NCI-H748 (cell line): ENCODE results near the gene POMT1.

ENCODE experiments used
- DNase-seq: peaks from one replicate; lab custom pipeline; 2025; ENCODE audit not compliant: unreplicated experiment; lab: John Stamatoyannopoulos, UW

The POMT1 gene

DNA sequence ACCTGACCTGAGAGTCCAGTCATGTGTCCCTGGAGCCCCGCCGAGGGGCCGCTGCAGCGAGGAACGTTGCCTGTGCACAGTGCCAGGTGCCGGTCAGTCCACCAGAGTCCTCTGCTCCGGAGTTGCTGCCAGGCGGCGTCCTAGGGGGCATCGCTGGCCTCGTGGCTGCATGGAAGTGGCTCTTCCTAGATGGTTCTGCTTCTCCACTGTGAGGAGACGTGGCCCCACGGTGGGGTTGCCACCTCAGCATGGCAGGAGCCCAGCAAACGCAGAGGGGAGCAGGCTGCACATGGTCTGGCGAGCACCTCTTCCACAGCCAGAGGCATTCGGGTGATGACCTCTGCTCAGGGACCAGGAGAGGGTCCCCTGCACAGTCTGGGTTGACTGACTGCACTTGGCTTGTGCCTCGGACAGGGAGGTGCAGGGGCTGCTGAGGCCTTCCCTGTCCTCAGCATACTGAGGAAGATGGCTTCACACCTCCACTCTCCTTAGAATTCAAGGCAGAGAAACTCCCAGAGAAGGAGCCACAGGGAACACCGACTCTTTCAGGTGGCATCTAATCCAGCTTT lies 25.9 kb upstream of the POMT1 start:
- no peak for DNase-seq

DNA sequence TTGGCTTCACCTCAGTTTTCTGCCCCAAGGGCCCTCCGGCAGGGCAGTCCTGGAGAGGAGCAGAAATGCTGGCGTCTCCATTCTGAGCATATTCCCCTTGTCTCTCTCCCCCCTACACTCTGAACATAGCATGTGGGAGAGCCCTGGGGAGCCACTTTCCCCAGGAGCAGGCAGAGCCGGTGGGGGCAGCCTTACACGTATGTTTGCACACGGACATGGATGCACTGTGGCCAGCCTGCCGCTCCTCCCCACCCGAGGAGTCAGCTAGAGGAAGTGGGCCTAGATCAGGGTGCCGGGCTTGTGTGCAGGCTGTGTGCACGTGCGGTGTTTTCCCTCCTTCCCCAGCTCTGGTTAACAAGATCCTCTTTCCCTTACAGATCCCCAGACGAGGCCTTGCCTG lies 25.4 kb upstream of the POMT1 start:
- DNase-seq: no peak

DNA sequence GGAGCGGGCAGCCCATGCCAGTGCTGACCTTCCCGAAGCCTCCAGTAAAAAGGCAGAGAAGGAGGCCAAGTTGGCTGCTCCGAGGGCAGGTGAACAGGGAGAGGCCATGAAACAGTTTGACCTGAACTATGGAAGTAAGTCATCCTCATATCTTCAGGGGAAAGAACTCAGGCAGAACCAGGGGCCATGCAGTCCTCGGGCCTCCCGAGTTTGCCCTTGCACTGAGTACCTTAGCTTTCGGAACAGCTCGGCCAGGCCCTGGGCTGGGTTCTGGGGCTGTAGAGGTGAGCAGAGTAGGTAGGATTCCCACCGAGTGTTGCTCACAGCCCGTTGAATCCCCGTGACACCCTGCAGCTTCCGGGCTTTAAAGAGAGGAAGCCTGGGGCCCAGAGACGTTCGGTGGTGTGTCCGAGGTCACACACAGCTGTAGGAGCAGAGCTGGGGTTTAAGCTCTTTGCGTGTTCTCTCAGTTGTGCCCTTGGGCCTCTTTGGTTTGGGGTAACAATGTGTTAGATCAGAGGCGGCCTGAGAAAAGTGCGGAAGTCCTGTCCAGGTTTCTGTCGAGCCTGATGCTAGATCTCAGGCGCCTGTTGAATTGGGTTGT lies 24.8 kb upstream of the POMT1 start:
- DNase-seq: no peak

DNA sequence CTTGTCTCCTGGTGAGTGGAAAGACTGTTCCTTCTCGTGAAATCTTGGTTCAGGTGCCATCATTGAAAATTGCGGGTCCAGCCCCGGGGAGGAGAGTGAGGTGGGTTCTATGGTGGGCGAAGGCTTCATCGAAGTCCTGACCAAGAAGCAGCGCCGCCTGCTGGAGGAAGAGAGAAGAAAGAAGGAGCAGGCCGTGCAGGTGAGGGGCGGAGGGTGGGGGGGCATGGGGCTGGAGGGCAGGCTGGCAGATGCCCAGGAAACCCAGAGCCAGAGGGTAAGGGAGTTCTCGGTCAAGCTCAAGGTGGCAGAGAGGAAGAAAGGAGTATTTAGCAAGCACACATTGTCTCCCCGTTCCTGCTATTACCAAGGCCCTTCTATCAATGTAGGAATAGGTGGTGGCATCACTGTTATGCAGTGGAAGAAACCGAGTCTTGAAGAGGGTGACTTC lies 24.3 kb upstream of the POMT1 start:
- peak; percentile 47 for DNase-seq

DNA sequence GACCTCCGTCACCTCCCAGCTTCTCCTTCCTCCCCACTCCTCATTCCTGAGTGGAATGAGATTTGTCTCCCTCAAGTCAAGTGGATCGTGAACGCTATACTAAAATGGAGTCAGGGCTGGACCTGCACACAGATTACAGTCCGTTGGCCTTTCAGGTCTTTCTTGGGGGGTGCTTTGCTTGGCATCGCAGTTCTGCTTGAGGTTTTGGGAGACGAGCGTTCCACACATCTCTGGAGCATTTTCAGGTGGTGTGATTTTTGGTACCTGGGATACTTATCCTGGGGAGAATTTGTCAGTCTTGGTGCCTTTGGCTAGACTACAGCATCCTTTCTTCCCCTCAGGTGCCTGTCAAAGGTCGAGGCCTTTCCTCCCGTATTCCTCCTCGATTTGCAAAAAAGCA lies 23.8 kb upstream of the POMT1 start:
- no peak for DNase-seq

DNA sequence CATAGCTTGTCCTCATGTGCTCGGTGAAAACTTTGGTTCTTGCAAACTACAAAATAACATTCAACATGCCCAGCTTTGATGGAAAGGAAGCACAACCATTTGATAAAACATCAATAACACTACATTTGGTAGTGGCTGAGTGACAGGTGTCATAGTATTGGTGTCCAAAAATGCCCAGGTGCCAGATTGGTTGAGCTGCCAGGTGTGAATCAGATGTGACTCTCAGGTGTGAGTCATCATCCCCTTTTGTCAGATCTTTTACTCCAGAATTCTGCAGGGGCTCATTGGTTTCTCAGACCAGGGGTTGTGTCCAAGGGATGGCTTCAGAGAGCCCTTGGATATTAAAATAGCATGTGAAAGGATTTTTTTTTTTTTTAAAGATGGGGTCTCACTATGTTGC lies 22.5 kb upstream of the POMT1 start:
- DNase-seq: no peak

DNA sequence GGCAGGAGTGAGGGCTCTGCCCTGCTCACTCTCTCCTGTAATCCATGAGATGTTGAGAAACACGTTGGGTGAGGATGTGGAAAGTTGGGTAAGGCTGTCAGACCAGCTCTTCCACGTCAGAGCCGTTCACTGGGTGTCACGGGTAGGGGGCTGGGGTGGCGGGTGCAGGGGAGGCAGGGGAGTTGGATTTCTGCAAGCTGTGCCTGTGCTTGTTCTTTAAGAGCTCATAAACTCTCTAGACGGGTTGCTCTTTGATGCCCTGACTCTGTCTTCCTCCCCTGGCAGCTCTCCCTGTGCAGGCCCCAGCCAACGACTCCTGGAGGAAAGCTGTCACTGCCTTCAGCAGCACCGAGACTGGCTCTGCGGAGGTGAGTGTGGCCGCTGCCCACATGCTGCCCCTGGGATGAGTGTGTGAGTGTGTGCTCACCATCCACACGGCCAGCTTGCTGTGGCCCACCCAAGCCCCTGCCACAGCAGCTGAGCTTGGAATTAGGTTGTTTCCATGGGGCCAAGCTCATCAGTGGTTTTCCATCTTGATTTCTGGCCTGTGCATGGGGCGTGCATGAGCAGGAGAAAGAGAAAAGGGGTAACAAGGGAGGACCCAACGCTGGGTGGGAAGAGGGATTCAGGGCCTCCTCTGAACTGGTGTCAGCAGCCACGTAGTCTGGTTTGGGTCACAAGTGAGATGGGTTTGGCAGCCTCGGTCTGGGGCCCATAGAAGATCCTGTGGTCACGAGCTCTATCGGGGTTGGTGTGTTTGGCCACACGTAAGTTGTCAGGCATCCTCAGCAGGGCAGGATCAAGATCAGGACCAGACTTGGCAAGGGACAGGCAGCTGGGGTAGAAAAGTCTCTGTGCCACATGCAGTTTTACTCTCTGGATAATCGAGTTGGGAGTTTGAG lies 21.0 kb upstream of the POMT1 start:
- DNase-seq: no peak

DNA sequence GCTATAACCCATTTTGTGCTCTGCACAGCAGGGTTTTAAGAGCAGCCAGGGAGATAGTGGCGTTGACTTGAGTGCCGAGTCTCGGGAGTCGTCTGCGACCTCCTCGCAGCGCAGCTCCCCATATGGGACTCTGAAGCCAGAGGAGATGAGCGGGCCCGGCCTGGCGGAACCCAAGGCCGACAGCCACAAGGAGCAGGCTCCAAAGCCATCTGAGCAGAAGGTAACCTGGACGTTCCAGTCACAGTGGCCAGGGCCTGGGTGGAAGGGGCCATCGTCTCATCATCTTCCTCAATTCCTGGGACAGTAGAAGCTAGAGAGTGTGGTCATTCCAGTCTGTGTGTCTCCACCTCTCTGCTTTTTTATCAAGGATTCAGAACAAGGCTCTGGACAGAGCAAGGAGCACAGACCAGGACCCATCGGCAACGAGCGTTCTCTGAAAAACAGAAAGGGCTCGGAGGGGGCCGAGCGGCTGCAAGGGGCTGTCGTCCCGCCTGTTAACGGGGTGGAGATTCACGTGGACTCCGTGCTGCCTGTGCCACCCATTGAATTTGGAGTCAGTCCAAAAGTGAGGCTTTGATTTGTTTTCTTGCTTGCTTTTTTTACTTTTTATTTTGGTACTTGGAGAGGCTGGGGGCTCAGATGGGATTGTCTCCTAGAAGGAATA lies 20.2 kb upstream of the POMT1 start:
- no peak for DNase-seq

DNA sequence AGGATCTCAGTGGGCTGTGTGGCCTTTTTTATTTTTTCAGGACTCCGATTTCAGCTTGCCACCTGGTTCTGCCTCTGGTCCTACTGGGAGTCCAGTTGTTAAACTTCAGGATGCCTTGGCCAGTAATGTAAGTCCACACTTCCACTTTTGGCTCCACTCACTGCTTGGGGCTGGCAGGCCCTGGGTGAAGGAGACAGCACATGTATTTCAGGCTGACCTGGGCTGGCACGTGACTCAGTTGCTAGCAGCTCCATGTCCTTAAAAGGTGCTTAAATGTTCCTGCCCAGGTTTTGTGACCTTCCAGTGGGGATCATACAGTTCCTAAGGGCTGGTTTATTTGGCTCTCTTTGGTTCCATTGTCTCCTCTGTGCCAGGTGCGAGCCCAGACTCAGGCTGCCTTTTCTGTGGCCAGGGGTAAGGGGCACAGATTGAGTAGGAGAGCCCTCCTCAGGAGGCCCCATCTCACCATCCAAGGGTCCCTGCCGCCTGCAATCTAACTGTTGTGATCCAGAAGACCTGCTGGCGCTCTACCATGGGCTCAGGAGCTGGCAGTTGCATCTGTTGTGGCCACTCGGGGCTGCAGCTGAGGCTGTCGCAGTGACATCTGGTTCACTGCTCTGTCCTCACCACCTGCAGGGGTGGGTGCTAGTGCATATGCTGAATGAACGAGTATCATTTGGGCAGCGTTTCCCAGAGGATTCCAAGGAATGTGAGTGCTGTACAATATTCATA lies 19.2 kb upstream of the POMT1 start:
- DNase-seq: no peak

DNA sequence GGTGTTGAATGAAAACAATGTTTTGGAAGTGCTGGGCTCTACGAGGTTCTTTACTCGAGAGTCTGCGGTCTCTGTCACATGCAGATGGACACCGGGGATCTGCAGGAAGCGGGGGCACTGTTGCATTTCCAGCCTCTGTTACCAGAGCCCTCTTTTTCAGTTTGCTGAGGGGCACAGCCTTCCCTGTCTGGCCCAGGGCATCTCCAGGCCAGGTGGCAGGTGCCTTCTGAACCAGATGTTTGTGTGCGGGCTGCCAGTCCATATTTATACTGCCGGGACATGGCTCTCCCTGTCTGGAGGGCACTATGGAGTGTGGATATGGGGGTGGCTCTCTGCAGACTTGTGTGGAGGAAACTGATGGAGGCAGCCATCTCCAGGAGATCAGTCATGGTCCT lies 18.7 kb upstream of the POMT1 start:
- no peak for DNase-seq

DNA sequence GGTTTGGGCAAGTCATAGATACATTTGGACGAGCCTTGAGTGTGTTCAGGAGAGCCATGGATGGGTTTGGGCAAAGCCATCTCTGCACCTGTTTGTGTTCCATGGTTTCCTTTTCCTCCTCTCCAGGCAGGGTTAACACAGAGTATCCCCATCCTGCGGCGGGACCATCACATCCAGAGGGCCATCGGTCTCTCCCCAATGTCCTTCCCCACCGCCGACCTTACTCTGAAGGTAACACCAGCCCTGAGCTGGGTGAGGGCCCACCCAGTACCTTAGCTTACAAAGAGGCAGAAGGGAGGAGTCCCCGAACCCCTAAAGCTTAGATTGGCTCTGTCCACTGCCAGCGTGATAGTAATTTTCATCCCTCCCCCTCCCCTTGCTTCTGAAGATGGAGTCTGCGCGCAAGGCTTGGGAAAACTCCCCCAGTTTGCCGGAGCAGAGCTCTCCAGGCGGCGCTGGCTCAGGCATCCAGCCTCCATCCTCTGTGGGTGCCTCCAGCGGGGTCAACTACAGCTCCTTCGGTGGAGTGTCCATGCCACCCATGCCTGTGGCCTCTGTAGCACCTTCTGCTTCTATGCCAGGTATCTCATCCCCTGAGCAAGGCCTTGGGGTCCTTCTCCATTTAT lies 18.0 kb upstream of the POMT1 start:
- DNase-seq: no peak

DNA sequence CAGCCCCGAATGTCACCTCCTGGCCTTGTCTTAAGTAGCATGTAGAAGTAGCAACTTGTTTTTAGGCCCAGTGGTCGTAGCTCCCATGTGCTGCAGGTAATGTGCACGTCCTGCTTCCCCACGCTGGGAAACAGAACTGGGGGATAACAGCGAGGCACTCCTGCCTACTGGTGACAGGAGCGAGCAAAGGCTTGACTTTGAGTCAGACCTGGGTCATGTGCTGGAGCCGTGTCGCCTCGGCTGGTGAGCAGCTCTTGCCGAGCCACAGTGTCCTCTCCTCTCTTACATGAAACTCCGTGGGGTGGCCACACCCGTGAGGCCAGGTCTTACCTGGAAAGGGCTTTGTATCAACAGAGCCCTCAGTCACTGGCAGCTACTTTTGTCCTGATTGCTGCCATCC lies 17.5 kb upstream of the POMT1 start:
- DNase-seq: no peak

DNA sequence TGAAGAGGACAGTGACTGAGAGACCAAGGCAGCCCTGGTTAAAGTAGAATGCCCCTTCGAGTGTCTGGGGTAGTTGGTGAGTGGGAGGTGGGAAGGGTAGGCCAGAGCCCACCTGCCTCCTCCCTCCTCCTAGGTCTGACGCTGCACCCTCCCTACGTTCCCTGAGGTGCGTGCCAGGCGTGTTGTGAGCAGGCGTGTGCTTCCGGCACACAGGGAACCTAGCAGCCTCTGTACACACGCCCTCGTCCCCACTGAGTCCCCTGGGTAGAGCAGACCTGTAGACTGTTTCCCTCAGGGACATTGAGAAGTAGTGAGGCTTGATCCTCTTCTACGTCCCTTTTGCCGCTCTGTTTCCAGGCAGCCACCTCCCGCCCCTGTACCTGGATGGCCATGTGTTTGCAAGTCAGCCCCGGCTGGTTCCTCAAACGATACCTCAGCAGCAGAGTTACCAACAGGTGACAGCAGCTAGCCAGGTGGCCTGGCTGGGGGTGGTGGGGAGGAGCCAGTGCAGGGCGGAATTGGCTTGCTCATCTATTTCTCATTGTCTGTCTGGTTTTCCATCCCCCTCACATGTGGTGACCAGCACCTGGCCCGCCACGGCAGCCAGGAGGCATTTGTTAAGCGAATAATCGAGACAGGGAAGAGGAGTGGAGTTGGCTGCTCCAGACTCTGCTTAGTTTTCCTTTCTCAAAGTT lies 16.8 kb upstream of the POMT1 start:
- DNase-seq: no peak

DNA sequence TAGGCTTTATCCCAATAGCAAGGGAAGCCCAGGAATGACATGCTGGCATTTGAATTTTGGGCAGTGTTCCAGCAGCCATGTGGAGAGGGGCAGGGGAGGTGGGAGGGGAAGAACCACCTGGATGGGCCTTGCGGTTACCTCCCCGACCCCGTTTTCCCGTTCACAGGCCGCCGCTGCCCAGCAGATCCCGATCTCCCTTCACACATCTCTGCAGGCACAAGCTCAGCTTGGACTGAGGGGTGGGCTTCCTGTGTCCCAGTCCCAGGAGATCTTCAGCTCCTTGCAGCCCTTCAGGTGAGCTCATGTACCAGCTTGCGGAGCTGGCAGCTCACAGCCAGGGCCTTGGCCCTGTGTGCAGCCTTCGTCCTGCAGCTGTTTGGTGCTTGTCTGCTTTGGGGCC lies 15.7 kb upstream of the POMT1 start:
- DNase-seq: no peak

DNA sequence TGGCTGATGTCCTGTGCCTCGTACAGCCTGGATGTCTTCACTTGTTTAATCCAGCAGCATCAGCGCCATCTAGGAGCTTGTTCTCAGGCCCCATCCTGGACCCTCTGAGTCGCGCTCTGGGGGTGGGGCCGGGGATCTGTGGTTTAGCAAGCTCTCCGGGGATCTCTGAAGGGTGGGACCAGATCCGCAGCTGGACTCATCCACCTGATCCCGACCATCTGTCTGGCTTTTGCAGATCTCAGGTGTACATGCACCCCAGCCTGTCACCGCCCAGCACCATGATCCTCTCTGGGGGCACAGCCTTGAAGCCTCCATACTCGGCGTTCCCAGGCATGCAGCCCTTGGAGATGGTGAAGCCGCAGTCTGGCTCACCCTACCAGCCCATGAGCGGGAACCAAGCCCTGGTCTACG lies 15.1 kb upstream of the POMT1 start:
- DNase-seq: no peak

DNA sequence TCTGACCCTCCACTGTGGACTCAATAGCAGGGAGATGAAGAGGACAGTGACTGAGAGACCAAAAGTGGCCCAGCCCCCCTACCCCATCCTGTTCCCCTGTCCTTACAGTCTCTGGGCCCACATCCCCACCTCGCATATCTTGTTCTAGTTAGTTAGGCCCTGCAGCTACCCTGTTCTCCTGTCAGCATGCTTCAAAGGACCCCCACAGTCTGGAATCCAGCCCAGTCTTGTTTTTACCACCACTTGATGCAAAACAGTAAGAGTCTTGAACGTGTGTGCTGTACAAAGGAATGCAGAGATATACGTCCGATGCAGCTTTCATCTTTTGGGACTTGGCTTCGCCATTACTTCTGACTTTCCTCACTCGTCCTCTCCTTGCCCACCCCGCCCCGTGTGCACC lies 12.2 kb upstream of the POMT1 start:
- no peak for DNase-seq

DNA sequence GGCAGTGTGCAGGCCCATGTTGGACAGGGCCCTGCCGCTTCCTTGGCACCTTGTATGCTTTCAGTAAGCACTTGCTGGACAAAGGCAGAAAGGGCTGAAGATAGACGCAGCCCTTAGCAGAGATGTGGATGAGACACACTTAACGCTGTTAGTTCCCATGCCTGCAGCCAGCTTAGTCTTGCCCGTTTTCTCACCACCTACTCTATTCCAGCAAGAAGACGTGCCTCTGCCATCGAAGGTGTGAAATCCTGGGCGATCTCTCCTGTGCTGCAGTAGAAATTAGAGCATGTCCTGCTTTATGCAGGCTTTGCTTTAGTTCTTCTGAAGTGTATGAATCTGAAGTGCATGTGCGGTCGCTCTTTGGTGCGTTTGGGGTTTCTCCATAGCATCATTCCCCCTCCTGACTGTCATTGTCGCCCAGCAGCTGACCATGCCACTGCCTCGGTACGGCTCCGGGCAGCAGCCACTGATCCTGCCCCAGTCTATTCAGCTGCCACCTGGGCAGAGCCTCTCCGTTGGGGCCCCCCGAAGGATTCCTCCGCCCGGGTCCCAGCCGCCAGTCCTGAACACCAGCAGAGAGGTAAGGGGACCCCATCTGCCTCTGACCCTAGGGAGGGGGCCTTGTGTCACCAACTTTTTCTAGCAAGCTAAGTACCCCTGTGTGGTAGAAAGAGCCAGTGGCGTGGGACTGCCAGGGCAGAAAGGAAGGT lies 11.6 kb upstream of the POMT1 start:
- no peak for DNase-seq

DNA sequence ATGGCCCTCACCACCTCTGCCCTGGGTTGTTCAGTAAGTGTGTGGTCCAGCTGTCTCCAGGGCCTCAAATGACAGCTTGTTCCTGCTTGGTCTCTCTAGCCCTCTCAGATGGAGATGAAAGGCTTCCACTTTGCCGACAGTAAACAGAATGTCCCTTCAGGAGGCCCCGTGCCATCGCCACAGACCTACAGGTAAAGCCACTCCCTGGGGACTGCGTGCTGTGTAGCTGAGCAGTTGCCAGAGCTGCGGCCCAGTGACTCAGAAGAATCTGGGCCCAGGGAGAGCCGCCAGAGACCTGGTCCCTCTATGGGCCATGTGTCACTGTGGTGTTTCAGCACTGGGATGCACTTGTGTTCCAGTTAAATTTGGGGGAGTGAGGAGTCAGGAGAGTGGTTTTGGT lies 10.6 kb upstream of the POMT1 start:
- no peak for DNase-seq

DNA sequence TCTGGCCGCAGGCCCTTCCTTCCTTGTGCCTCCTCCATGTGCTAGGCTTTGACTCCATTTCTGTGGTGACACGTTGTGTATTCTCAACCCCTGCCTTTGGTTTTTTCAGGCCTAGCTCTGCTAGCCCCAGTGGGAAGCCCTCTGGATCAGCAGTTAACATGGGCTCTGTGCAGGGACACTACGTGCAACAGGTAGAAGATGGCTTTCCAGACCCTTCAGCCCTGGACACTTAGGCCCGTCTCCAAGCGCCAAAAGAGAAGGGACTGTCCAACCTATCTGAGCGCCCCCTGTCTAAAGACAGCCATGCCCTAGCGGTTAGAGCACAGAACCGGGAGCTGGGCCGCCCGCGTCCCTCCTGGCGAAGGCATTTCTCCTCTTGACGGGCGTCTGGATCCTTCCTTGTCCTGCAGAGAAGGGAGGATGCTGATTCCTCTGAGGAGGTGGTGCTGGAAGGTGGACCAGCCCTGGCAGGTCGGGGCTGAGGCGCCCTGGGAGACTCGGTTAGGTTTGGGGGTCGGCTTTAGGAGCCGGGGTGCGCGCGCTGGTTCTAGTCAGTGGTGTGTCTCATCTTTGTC lies 8.3 kb upstream of the POMT1 start:
- DNase-seq: no peak
